ENCODE results near the gene PPP1R14B. TPM values are rescaled to one million over a fixed set of nuclear protein-coding genes. Genes with fewer than 3 reads are reported as not detected.

Gene PPP1R14B
- total RNA-seq, 1 experiment from 2014 or later: 1,496 TPM

DNA sequence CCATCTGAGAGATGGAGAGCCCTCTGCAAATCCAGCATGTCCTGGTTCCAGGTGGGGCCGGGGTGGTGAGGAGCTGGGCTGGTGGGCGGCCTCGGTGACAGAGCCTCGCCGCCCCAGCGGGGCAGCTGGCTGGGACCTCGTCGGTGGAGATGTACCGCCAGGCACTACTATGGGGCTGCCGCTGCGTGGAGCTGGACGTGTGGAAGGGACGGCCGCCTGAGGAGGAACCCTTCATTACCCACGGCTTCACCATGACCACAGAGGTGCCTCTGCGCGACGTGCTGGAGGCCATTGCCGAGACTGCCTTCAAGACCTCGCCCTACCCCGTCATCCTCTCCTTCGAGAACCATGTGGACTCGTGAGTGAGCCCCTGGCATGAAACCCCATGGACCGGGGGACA is 11.6 kb upstream of the PPP1R14B start:
- TF ChIP-seq EZH2 (IDR thresholded peaks at IDR 0.05; ENCODE audit: low read length, unreplicated experiment): no peak
- no peak for TF ChIP-seq CTCF (conservative IDR thresholded peaks at IDR 0.05; ENCODE audit: low read depth, low read length)
- TF ChIP-seq EZH2phosphoT487 (IDR thresholded peaks at IDR 0.05; ENCODE audit: borderline replicate concordance, low read length): no peak
- Histone ChIP-seq H3K9me2 (replicated peaks; ENCODE audit: low read length) (no peaks in the 10 kb centered on the region), H4K20me1 (ENCODE audit: low read length) (peaks cover 3% of the 10 kb centered on the region; the same call in 1 of the 2 replicates), H3F3A (ENCODE audit: low read length, unreplicated experiment) (no peaks in the 10 kb centered on the region), H2AFZ (ENCODE audit: low read length) (no peak overlapping the region), H3K79me2 (ENCODE audit: low read length) (peaks cover 6% of the 10 kb centered on the region), H3K36me3 (ENCODE audit: low read depth, low read length) (peaks cover 51% of the 10 kb centered on the region), H3K4me1 (ENCODE audit: insufficient read depth, low read length) (peaks cover 9% of the 10 kb centered on the region), H3K27ac (ENCODE audit: low read length) (no peak overlapping the region), H3K27me3 (ENCODE audit: low read length) (no peaks in the 10 kb centered on the region), H3K9ac (ENCODE audit: low read length) (no peak overlapping the region), H3K4me2 (ENCODE audit: low read length) (no peak overlapping the region), H3K4me3 (ENCODE audit: low read length) (no peak overlapping the region), H3K9me3 (ENCODE audit: low read length) (no peaks in the 10 kb centered on the region)
- ATAC-seq (no peak), DNase-seq (no peak)
- POLR2A ChIA-PET (ENCODE audit: unreplicated experiment): no interaction called here
- intact Hi-C loops (cut with micrococcal nuclease): no loop called here
- CTCF ChIA-PET: no interaction called here
- no TSS peak for BruUV-seq (replicated peaks)

DNA sequence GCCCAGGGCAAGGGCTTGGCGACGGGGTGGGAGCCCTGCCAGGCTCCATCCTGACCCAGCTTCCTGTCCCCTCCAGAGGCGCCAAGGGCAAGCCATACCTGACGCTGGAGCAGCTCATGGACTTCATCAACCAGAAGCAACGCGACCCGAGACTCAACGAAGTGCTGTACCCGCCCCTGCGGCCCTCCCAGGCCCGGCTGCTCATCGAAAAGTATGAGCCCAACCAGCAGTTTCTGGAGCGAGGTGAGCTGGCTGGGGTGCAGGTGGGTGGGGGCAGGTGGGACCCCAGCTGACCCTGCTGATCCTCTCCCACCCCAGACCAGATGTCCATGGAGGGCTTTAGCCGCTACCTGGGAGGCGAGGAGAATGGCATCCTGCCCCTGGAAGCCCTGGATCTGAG is 9.6 kb upstream of the PPP1R14B start:
- Histone ChIP-seq H2AFZ (ENCODE audit: low read length) (no peak overlapping the region), H3K9me2 (replicated peaks; ENCODE audit: low read length) (no peaks in the 10 kb centered on the region), H3K4me2 (ENCODE audit: low read length) (no peak overlapping the region), H3K4me3 (ENCODE audit: low read length) (no peak overlapping the region), H3K79me2 (ENCODE audit: low read length) (peaks cover 25% of the 10 kb centered on the region), H3K36me3 (ENCODE audit: low read depth, low read length) (peaks cover 38% of the 10 kb centered on the region), H3K4me1 (ENCODE audit: insufficient read depth, low read length) (peaks cover 19% of the 10 kb centered on the region), H3K27me3 (ENCODE audit: low read length) (no peaks in the 10 kb centered on the region), H3K27ac (ENCODE audit: low read length) (no peak overlapping the region), H3K9ac (ENCODE audit: low read length) (no peak overlapping the region), H4K20me1 (ENCODE audit: low read length) (peaks cover 3% of the 10 kb centered on the region; the same call in 1 of the 2 replicates), H3K9me3 (ENCODE audit: low read length) (no peaks in the 10 kb centered on the region), H3F3A (ENCODE audit: low read length, unreplicated experiment) (no peaks in the 10 kb centered on the region)
- TF ChIP-seq EZH2 (IDR thresholded peaks at IDR 0.05; ENCODE audit: low read length, unreplicated experiment) (no peak), EZH2phosphoT487 (IDR thresholded peaks at IDR 0.05; ENCODE audit: borderline replicate concordance, low read length) (no peak), CTCF (conservative IDR thresholded peaks at IDR 0.05; ENCODE audit: low read depth, low read length) (no peak)
- intact Hi-C loops (cut with micrococcal nuclease): no loop called here
- DNase-seq: no peak
- CTCF ChIA-PET: no interaction called here
- POLR2A ChIA-PET (ENCODE audit: unreplicated experiment): no interaction called here
- BruUV-seq (replicated peaks): no TSS peak
- no peak for ATAC-seq

DNA sequence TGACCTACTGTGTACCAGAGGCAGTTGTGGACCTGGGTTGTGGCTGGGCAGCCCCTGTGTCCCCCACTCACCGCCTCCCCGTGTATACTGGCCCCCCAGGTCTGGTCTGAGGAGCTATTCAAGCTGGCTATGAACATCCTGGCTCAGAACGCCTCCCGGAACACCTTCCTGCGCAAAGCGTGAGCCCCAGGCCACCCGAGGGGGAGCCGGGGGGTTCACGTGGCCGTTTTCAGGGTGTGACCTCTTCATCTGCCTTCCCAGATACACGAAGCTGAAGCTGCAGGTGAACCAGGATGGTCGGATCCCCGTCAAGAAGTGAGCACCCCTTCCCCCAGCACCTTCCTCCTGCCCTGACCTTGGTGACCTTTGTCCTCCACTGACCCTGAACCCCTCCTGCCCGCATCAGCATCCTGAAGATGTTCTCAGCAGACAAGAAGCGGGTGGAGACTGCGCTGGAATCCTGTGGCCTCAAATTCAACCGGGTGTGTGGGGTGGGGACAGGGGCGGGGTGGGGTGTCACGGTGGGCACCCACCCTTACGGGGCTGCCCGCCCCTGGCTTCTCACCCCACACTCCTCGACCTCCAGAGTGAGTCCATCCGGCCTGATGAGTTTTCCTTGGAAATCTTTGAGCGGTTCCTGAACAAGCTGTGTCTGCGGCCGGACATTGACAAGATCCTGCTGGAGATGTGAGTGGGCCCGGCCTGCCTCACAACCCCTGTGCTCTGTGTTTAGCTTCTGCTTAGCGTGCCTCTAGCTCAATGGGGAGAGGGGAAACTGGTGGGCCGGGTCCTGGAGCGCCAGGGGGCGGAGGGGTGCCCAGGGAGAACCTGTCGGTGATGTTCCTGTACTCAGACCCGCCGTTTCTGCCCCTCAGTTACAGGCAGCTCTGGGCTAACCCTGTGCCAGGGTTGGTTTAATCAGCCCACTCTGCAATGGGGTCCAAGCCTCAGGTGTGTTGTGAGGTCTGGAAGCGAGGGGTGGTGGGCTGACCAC is 8.7 kb upstream of the PPP1R14B start:
- ChIA-PET POLR2A (ENCODE audit: unreplicated experiment) (no interaction called here), CTCF (no interaction called here)
- ATAC-seq: no peak
- BruUV-seq (replicated peaks): no TSS peak
- no peak overlapping the region for H3K4me3 ChIP-seq (ENCODE audit: low read length)
- no peaks in the 10 kb centered on the region for H3K9me3 ChIP-seq (ENCODE audit: low read length)
- no peaks in the 10 kb centered on the region for H3K9me2 ChIP-seq (replicated peaks; ENCODE audit: low read length)
- no peak overlapping the region for H3K9ac ChIP-seq (ENCODE audit: low read length)
- H3K27me3 ChIP-seq (ENCODE audit: low read length): no peaks in the 10 kb centered on the region
- H2AFZ ChIP-seq (ENCODE audit: low read length): no peak overlapping the region
- no peak for DNase-seq
- H3K36me3 ChIP-seq (ENCODE audit: low read depth, low read length): peaks cover 32% of the 10 kb centered on the region
- peaks cover 25% of the 10 kb centered on the region for H3K4me1 ChIP-seq (ENCODE audit: insufficient read depth, low read length)
- H3F3A ChIP-seq (ENCODE audit: low read length, unreplicated experiment): no peaks in the 10 kb centered on the region
- H3K4me2 ChIP-seq (ENCODE audit: low read length): no peak overlapping the region
- peaks cover 3% of the 10 kb centered on the region; the same call in 1 of the 2 replicates for H4K20me1 ChIP-seq (ENCODE audit: low read length)
- H3K79me2 ChIP-seq (ENCODE audit: low read length): peaks cover 25% of the 10 kb centered on the region
- TF ChIP-seq CTCF (conservative IDR thresholded peaks at IDR 0.05; ENCODE audit: low read depth, low read length) (no peak), EZH2phosphoT487 (IDR thresholded peaks at IDR 0.05; ENCODE audit: borderline replicate concordance, low read length) (no peak), EZH2 (IDR thresholded peaks at IDR 0.05; ENCODE audit: low read length, unreplicated experiment) (no peak)
- no peak overlapping the region for H3K27ac ChIP-seq (ENCODE audit: low read length)
- intact Hi-C loops (cut with micrococcal nuclease): no loop called here
